GM21447 (cell line): Measurements from ENCODE around the gene FUZ.

Source experiments
- ATAC-seq: cut with Tn5 transposase; IDR thresholded peaks from one replicate; pipeline ENCODE4 v1.9.1; 2021; ENCODE audit not compliant: unreplicated experiment

FUZ gene

GRCh38 chr19:49812997-49813861 lies at the start of gene FUZ:
TSS of gene FUZ (minus strand) at chr19:49813292. CDS start at chr19:49813106, 186 bp downstream.
- peak; percentile 56 for ATAC-seq

- no peak for ATAC-seq
Measured at GRCh38 chr19:49862391-49863253, 49.5 kb upstream of the FUZ start.

GRCh38 chr19:49861541-49862378 lies 48.7 kb upstream of the FUZ start:
- no peak for ATAC-seq

GRCh38 chr19:49861107-49861506 lies 48.0 kb upstream of the FUZ start:
- ATAC-seq = no peak

GRCh38 chr19:49860336-49861102 lies 47.4 kb upstream of the FUZ start:
- no peak for ATAC-seq

- ATAC-seq = no peak
Measured at GRCh38 chr19:49859682-49860335, 46.7 kb upstream of the FUZ start.

- ATAC-seq = no peak
Measured at GRCh38 chr19:49858088-49858985, 45.2 kb upstream of the FUZ start.

GRCh38 chr19:49857838-49858087 lies 44.7 kb upstream of the FUZ start:
- ATAC-seq = no peak

GRCh38 chr19:49857061-49857837 lies 44.2 kb upstream of the FUZ start:
- no peak for ATAC-seq

GRCh38 chr19:49856574-49857021 lies 43.5 kb upstream of the FUZ start:
- ATAC-seq = no peak

- no peak for ATAC-seq
Measured at GRCh38 chr19:49855676-49856573, 42.8 kb upstream of the FUZ start.

- ATAC-seq = no peak
Measured at GRCh38 chr19:49855277-49855675, 42.2 kb upstream of the FUZ start.

GRCh38 chr19:49854378-49855263 lies 41.5 kb upstream of the FUZ start:
- no peak for ATAC-seq

- ATAC-seq = no peak
Measured at GRCh38 chr19:49853852-49854377, 40.8 kb upstream of the FUZ start.

GRCh38 chr19:49852631-49853126 lies 39.6 kb upstream of the FUZ start:
- no peak for ATAC-seq
